Astrocyte of the cerebellum (primary cell): Measurements from ENCODE around the gene CCDC57.

ENCODE experiments used
- DNase-seq: peaks from one replicate; pipeline ENCODE4 v3.0.0-alpha.2; 2011; ENCODE audit warnings: low read depth
- H3K4me3 ChIP-seq: 2 replicates; pipeline ENCODE4 v1.5.1; 2011; ENCODE audit warnings: mild to moderate bottlenecking, low read depth, low read length, moderate library complexity
- CTCF ChIP-seq: IDR thresholded peaks from 2 replicates; pipeline ENCODE4 v1.5.1; 2012; ENCODE audit warnings: low read length, low read depth, moderate library complexity, mild to moderate bottlenecking; ENCODE audit errors: missing control alignments
- in situ Hi-C: cut with HindIII; loops from 2 replicates; pipeline ENCODE4 v1.10.0; 2017; ENCODE audit warnings: low sequenced_read_pairs

CCDC57 gene

GRCh38 chr17:82188001-82188961 lies 24.4 kb downstream of the CCDC57 start:
- no peak for TF ChIP-seq CTCF
- H3K4me3 ChIP-seq: no peak overlapping the region
- in situ Hi-C loops: no loop called here
- DNase-seq: no peak

GRCh38 chr17:82187500-82187899 lies 25.1 kb downstream of the CCDC57 start:
- no peak for TF ChIP-seq CTCF
- in situ Hi-C loops: no loop called here
- no peak overlapping the region for H3K4me3 ChIP-seq
- no peak for DNase-seq

GRCh38 chr17:82186221-82186620 lies 26.4 kb downstream of the CCDC57 start:
- no peak for TF ChIP-seq CTCF
- no peak overlapping the region for H3K4me3 ChIP-seq
- in situ Hi-C loops: no loop called here
- DNase-seq: no peak

GRCh38 chr17:82184761-82185160 lies 27.9 kb downstream of the CCDC57 start:
- H3K4me3 ChIP-seq: no peak overlapping the region
- in situ Hi-C loops: no loop called here
- no peak for DNase-seq
- TF ChIP-seq CTCF: no peak

- TF ChIP-seq CTCF: no peak
- no peak overlapping the region for H3K4me3 ChIP-seq
- no peak for DNase-seq
- in situ Hi-C loops: no loop called here
These were observed 31.7 kb downstream of the CCDC57 start for GRCh38 chr17:82180776-82181528.

- no peak for TF ChIP-seq CTCF
- no peak for DNase-seq
- H3K4me3 ChIP-seq: no peak overlapping the region
- in situ Hi-C loops: no loop called here
These were observed 32.6 kb downstream of the CCDC57 start for GRCh38 chr17:82179946-82180475.
